ENCODE measurements around the gene PPM1D. TPM values are rescaled to one million over a fixed set of nuclear protein-coding genes. Genes with fewer than 3 reads are reported as not detected.
"Not testable (repeated sequence)": the region's sequence is repeated elsewhere in the genome, so short reads cannot be mapped to it uniquely, and the experiment has no call there.

Gene PPM1D
- total RNA-seq, 1 donor from 2014 or later: 5.0 TPM

GRCh38 chr17:60664022-60664421 lies 64.0 kb downstream of the PPM1D start:
- DNase-seq (ENCODE audit: low spot score): no peak
- ATAC-seq: no peak

GRCh38 chr17:60665602-60666001 lies 65.6 kb downstream of the PPM1D start:
- DNase-seq (ENCODE audit: low spot score) (no peak), ATAC-seq (no peak)

- DNase-seq (ENCODE audit: low spot score); ATAC-seq: not testable (repeated sequence)
These were observed 68.7 kb downstream of the PPM1D start for GRCh38 chr17:60668741-60669140.

GRCh38 chr17:60671482-60671881 lies 71.5 kb downstream of the PPM1D start:
- no peak for DNase-seq (ENCODE audit: low spot score)
- no peak for ATAC-seq

GRCh38 chr17:60674637-60675036 lies 74.6 kb downstream of the PPM1D start:
- DNase-seq (ENCODE audit: low spot score); ATAC-seq: not testable (repeated sequence)

- DNase-seq (ENCODE audit: low spot score) (no peak), ATAC-seq (no peak)
These were observed 76.0 kb downstream of the PPM1D start for GRCh38 chr17:60675997-60676396.

- ATAC-seq (no peak), DNase-seq (ENCODE audit: low spot score) (no peak)
These were observed 76.8 kb downstream of the PPM1D start for GRCh38 chr17:60676758-60677307.

GRCh38 chr17:60677308-60678117 lies 77.5 kb downstream of the PPM1D start, which contains the start of gene BCAS3:
BCAS3 (plus strand) TSS chr17:60677851.
- DNase-seq (ENCODE audit: low spot score) (peak; percentile 99), ATAC-seq (peak; percentile 95)

- DNase-seq (ENCODE audit: low spot score) (no peak), ATAC-seq (peak; percentile 1)
These were observed 78.1 kb downstream of the PPM1D start for GRCh38 chr17:60678118-60678444.

GRCh38 chr17:60679287-60679686 lies 79.3 kb downstream of the PPM1D start:
- no peak for DNase-seq (ENCODE audit: low spot score)
- no peak for ATAC-seq

GRCh38 chr17:60680754-60681153 lies 80.8 kb downstream of the PPM1D start:
- DNase-seq (ENCODE audit: low spot score) (no peak), ATAC-seq (no peak)

- ATAC-seq: no peak
- DNase-seq (ENCODE audit: low spot score): no peak
These were observed 85.4 kb downstream of the PPM1D start for GRCh38 chr17:60685437-60685836.

GRCh38 chr17:60695960-60696359 lies 96.0 kb downstream of the PPM1D start:
- ATAC-seq (no peak), DNase-seq (ENCODE audit: low spot score) (no peak)

GRCh38 chr17:60699090-60699489 lies 99.1 kb downstream of the PPM1D start:
- ATAC-seq (no peak), DNase-seq (ENCODE audit: low spot score) (no peak)

GRCh38 chr17:60704170-60704569 lies 104.2 kb downstream of the PPM1D start:
- ATAC-seq (peak; percentile 26), DNase-seq (ENCODE audit: low spot score) (no peak)

GRCh38 chr17:60712675-60713074 lies 112.7 kb downstream of the PPM1D start:
- DNase-seq (ENCODE audit: low spot score) (no peak), ATAC-seq (no peak)

GRCh38 chr17:60713608-60714007 lies 113.6 kb downstream of the PPM1D start:
- DNase-seq (ENCODE audit: low spot score) (no peak), ATAC-seq (no peak)

Other genes starting within 250 kb of the PPM1D start
- gene USP32, start 208.1 kb upstream of the PPM1D start, total RNA-seq: 25.9 TPM
- not detected for gene CHCT1, start 177.7 kb upstream of the PPM1D start, total RNA-seq
- gene APPBP2, start 74.0 kb upstream of the PPM1D start, total RNA-seq: 13.6 TPM
- 20.9 TPM for gene BCAS3, start 77.7 kb downstream of the PPM1D start, total RNA-seq

Data from left lobe of liver (tissue), 2 donors.